Gastrocnemius medialis (tissue), 4 donors: ENCODE measurements around the gene TMTC2.

Experiments
- POLR2A ChIP-seq, 2 donors: fragments of 450-650 bp; IDR thresholded peaks; one replicate each; pipeline ENCODE4 v1.6.1; 2017; ENCODE audit warnings: antibody characterized with exemption in 2 of 2, mild to moderate bottlenecking in 2 of 2, moderate library complexity in 2 of 2
- TF ChIP-seq, protein P1 (sequence below), 5 experiments: fragments of 450-650 bp in 3 of 5; fragments of 200-600 bp in 2 of 5; sonication (generic) in 2 of 5; IDR thresholded peaks in 4 of 5; conservative IDR thresholded peaks in 1 of 5; 1 replicate in 4 of 5; 2 replicates in 1 of 5; pipeline ENCODE4 v1.5.1; 2016 to 2019; ENCODE audit warnings: antibody characterized with exemption in 5 of 5, mild to moderate bottlenecking in 3 of 5, moderate library complexity in 3 of 5

DNA sequence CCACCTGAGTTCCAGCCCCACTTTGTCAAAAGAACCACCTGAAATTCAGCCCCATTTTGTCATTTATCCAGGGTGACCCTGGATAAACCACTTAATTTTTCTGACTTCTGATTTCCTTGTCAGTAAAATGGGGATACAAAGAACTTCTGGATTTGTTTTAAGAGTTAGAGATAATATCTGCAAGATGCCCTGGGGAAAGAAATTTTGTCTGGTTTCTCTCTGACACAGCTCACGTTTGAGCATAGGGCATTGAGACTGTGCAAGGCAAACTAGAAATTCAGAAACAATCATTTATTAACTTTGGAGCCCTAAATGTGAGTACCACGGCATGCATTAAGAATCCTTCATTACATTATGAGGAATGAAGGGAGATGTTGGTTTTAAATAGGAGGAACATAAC is 37.2 kb downstream of the TMTC2 start:
- TF ChIP-seq, protein P1, sequence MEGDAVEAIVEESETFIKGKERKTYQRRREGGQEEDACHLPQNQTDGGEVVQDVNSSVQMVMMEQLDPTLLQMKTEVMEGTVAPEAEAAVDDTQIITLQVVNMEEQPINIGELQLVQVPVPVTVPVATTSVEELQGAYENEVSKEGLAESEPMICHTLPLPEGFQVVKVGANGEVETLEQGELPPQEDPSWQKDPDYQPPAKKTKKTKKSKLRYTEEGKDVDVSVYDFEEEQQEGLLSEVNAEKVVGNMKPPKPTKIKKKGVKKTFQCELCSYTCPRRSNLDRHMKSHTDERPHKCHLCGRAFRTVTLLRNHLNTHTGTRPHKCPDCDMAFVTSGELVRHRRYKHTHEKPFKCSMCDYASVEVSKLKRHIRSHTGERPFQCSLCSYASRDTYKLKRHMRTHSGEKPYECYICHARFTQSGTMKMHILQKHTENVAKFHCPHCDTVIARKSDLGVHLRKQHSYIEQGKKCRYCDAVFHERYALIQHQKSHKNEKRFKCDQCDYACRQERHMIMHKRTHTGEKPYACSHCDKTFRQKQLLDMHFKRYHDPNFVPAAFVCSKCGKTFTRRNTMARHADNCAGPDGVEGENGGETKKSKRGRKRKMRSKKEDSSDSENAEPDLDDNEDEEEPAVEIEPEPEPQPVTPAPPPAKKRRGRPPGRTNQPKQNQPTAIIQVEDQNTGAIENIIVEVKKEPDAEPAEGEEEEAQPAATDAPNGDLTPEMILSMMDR (IDR thresholded peaks at IDR 0.05 in 4 of 5, conservative IDR thresholded peaks at IDR 0.05 in 1 of 5) = no peak
- TF ChIP-seq POLR2A (IDR thresholded peaks at IDR 0.05) = no peak
